ENCODE results near the gene ADK.
"Not testable (repeated sequence)": the region's sequence is repeated elsewhere in the genome, so short reads cannot be mapped to it uniquely, and the experiment has no call there.

Gene ADK

DNA sequence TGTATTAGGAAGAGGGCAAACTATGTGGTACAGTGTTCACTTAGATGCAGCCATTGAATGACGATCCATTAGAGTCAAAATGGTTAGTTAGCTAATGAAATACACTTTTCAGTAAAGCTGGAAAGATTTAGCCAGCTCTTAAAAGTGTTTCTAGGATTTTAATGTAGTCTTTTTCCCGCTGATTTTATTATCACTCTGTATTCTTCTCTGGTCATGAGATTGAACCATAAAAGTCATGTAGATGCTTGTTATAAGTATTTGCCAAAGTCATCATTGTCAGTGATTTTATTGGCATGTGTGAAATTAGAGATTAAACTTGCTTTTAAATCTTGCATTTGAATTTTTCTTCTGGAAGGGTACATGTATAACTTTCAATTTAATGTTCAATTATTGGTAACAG lies 93.8 kb downstream of the ADK start:
- no peak for DNase-seq

GRCh38 chr10:74246495-74246894 lies 95.5 kb downstream of the ADK start:
- DNase-seq, result no peak

- DNase-seq, result no peak
Observed at GRCh38 chr10:74249865-74250264, 98.8 kb downstream of the ADK start.

DNA sequence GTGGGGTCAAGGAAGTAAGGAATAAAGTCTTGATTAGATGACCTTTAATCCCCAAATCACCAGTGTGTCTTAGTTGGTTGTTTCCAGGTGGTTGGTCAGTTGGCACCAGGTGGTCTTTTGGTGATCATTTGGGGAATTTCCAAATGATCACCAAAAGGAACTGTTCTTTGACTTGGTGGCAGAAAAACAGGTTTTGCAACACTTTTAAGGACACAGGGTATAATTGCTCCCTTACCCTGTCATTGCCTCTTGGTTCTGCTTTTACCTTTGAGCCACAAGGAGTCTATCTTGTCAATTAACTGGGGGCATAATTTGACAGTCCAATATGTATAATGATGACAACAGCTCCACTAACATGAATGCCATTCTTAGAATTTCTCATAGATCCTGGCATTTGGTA lies 104.2 kb downstream of the ADK start:
- DNase-seq, result no peak

DNA sequence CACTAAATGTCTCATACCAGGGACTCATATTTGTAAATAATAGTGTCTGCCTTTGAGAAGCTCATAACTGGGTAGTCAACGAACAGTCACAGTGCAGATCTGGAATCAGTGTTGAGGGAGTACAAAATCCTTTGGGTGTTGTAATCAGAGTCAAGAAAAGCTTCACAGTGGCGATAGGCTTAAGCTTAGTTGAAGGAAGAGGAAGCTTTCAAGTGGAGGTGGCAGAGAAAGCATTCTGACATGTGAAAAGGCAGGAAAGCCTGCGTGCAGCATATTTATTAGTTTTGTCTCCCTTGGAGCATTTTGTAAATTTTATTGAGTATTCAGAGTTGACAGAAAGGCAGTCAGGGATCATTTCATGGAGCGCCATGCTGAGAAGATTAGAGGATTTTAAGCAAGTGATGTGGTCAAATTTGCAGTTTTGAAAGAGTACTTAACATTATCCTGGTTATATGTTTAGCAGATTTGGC lies 104.9 kb downstream of the ADK start:
- no peak for DNase-seq

DNA sequence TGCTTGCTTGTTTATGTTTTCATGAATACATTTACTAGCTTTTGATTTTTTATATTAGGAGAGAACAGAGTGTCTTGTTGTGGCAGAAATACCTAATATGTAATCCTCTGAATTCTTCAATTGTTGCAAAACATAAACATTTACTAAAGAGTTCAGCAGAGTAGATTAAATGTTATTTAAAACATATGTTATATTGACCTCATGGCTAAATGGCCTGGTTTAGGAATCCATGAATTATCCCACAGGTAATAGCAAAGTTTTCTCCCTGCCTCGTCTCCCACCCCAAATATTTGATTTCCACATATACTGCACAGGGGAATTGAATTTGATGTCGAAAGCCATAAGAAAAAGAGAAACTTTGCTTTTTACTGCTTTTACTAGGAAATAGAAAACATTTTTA lies 111.8 kb downstream of the ADK start:
- no peak for DNase-seq

- no peak for DNase-seq
Observed at GRCh38 chr10:74263996-74264395, 113.0 kb downstream of the ADK start.

DNA sequence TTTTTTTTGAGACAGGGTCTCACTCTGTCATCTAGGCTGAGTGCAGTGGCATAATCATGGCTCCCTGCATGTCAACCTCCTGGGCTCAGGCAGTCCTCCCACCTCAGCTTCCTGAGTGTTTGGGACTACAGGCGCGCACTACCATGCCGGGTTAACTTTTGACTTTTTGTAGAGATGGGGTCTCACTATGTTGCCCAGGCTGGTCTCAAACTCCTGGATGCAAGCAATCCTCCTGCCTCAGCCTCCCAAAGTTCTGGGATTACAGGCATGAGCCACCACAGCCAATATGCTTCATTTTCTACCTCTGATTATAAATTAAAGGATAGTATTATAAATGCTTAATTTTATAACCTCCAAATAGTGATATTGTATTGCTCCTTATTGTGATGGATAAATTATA lies 121.3 kb downstream of the ADK start:
- no peak for DNase-seq

DNA sequence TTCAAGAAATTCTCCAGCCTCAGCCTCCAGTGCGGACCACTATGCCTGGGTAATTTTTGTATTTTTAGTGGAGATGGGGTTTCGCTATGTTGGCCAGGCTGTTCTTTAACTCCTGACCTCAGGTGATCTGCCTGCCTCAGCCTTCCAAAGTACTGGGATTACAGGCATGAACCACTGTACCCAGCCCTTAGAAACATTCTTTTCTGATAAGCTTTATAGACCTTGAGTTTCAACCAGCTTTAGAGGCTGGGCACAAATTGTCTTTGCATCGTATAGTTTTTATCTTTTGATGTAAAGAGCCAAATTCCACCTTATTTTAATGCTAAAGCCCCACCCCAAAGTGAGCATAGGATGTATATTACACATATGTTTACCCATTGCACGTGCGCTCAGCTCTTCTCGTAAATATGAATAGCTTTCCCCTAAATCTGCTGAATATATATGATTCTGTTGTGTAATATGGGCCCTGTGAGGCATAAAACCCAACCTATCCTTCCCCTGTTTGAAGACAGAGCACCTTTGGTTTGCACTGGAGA lies 124.8 kb downstream of the ADK start:
- no peak for DNase-seq

GRCh38 chr10:74276416-74276815 lies 125.4 kb downstream of the ADK start:
- no peak for DNase-seq

- DNase-seq, result no peak
Observed at GRCh38 chr10:74282151-74282847, 131.3 kb downstream of the ADK start.

- DNase-seq, result no peak
Observed at GRCh38 chr10:74282848-74283210, 131.8 kb downstream of the ADK start.

- DNase-seq, result no peak
Observed at GRCh38 chr10:74289188-74289587, 138.2 kb downstream of the ADK start.

DNA sequence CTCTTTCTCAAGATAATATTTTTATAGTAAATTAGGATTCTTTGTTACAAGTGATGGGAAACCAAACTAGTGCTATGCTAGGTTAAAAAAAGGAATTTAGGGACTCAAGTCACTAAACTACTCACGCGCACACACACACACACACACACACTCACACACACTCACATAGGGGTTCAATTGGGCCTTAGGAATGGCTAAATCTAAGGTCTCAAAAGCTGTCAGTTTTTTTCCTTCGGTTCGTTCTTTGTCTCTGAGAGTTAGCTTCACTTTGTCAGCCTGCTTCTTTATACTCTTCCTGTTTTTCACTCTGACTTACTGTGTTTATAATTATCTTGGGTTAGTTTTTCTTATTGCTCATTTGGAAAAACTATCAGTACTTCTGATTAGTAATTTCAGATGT lies 138.9 kb downstream of the ADK start:
- no peak for DNase-seq

DNA sequence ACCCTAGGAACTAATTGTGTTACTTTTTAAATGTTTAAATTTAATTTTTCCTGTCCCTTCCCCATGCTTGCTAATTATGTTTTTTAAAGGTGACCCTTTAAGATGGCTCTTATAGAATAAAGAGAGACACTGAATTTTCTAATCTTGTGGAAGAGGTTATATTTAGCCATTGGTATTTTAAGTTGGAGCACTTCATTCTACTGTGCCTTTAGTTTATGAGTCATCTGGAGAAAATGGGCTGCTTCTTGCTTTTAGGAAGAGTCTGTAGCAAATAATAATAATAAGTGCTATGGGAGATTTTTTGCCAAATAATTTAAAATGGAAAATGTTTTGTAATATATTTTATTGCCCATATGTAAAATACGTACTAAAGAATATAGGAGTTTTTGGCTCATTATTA lies 139.7 kb downstream of the ADK start:
- no peak for DNase-seq

DNA sequence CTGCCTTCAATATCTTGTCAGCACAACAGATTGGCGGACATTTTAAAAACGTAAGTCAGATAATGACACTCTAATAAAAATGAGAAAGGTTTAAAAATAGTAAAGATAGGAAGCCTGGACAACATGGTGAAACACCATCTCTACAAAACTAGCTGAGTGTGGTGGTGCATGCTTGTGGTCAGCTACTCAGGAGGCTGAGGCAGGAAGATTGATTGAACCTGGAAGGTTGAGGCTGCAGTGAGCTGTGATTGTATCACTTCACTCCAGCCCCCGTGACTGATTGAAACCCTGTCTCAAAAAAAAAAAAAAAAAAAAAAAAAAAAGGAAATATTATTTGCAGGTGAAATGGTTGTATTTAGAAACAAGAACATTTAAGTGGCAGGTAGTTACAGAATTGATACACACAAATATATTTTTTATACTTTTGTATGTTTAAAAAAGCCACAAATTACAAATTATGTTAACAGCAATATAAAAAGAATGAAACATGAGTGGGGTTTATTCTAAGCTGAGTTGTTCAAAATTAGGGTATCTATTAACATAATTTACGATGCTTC lies 141.9 kb downstream of the ADK start:
- DNase-seq, result no peak

- DNase-seq, result no peak
Observed at GRCh38 chr10:74293686-74294371, 142.8 kb downstream of the ADK start.

- DNase-seq, result no peak
Observed at GRCh38 chr10:74297389-74298080, 146.5 kb downstream of the ADK start.

DNA sequence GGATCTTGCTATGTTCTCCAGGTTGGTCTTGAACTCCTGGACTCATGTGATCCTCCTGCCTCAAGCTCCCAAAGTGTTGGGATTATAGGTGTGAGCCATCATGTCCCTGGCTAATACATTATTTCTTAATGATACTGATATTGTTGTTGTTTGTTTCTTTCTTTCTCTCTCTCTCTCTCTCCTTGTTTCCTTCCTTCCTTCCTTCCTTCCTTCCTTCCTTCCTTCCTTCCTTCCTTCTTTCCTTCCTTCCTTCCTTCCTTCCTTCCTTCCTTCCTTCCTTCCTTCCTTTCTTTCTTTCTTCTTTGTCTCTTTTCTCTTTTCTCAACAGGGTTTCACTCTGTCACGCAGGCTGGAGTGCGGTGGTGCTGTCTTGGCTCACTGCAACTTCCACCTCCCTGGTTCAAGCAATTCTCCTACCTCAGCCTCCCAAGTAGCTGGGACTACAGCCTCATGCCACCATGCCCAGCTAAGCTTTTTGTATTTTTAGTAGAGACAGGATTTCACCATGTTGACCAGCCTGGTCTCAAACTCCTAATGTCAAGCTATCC lies 149.1 kb downstream of the ADK start:
- not testable (repeated sequence) for DNase-seq

GRCh38 chr10:74300666-74301065 lies 149.6 kb downstream of the ADK start:
- DNase-seq, result no peak

- no peak for DNase-seq
Observed at GRCh38 chr10:74305730-74306129, 154.7 kb downstream of the ADK start.

DNA sequence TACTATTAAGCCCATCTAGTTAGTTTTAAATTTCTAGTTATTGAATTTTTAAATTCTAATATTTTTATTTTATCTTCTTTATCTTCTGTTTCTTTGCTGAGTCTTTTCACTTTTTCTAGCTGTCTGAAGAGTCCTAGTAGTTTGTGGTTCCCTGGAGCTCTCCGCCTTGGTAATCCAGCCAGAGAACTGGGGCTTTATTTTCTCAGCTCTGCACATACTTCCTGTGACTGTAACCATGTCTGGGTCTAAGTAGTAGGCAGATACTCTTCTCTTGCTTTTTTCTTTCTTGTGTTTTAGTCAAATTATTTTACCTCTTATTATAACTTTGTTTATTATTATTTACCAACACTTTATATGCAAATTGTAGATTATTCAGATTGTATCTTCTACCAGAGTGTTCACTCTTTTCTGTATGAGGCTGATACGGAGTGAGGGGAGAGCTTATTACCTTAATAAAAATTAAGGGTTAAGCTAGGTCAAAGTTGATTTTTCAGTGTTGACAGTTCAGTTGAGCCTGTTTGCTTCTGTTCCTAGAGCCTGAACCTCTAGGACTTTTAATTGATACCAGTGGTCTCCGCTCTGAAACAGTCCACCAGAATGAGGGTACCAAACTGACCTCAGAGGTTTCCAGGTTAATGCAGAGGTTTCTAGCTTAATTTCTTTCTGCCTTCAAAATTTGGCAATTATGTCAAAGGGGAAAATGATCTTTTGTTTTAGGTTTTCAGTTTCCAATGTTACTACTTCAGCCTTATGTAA lies 155.4 kb downstream of the ADK start:
- no peak for DNase-seq
